Tibial nerve (tissue), 4 donors: Measurements from ENCODE around the gene KLHL18.

Source experiments
- CTCF ChIP-seq, 5 experiments: fragments of 200-600 bp in 3 of 5; fragments of 450-650 bp in 2 of 5; sonication (generic) in 3 of 5; IDR thresholded peaks; one replicate each; pipeline ENCODE4 v1.5.1; 2016 to 2019; ENCODE audit warnings: antibody characterized with exemption in 5 of 5, mild to moderate bottlenecking in 3 of 5, moderate library complexity in 2 of 5
- EP300 ChIP-seq, 2 donors: sonication (generic); formaldehyde crosslinking; IDR thresholded peaks; one replicate each; pipeline ENCODE4 v1.6.1; 2017; ENCODE audit warnings: antibody characterized with exemption in 2 of 2, mild to moderate bottlenecking in 1 of 2
- POLR2A ChIP-seq, 2 donors: fragments of 450-650 bp; IDR thresholded peaks; one replicate each; pipeline ENCODE4 v1.6.1; 2017; ENCODE audit warnings: antibody characterized with exemption in 2 of 2, mild to moderate bottlenecking in 2 of 2, moderate library complexity in 2 of 2

GRCh38 chr3:47385007-47385406 lies 102.3 kb downstream of the KLHL18 start:
- TF ChIP-seq POLR2A (IDR thresholded peaks at IDR 0.05) (no peak), CTCF (IDR thresholded peaks at IDR 0.05) (no peak), EP300 (IDR thresholded peaks at IDR 0.05) (no peak)
